ENCODE data around the gene AJAP1.
"Not testable (repeated sequence)": the region's sequence is repeated elsewhere in the genome, so short reads cannot be mapped to it uniquely, and the experiment has no call there.

AJAP1 gene

GRCh38 chr1:4653796-4654725 is at the start of gene AJAP1:
Gene AJAP1 (plus strand): TSS chr1:4654609. CDS start chr1:4655426, 817 bp downstream.
- DNase-seq (ENCODE audit: low read depth in 2 of 2), result no peak

- no peak for DNase-seq (ENCODE audit: low read depth in 2 of 2)
Measured at GRCh38 chr1:4605158-4605557, 49.3 kb upstream of the AJAP1 start.

- no peak for DNase-seq (ENCODE audit: low read depth in 2 of 2)
Measured at GRCh38 chr1:4611563-4612341, 42.7 kb upstream of the AJAP1 start.

- DNase-seq (ENCODE audit: low read depth in 2 of 2), result no peak
Measured at GRCh38 chr1:4612991-4613390, 41.4 kb upstream of the AJAP1 start.

- no peak for DNase-seq (ENCODE audit: low read depth in 2 of 2)
Measured at GRCh38 chr1:4613606-4614370, 40.6 kb upstream of the AJAP1 start.

- no peak for DNase-seq (ENCODE audit: low read depth in 2 of 2)
Measured at GRCh38 chr1:4614371-4615137, 39.9 kb upstream of the AJAP1 start.

GRCh38 chr1:4615138-4615470 is 39.3 kb upstream of the AJAP1 start:
- DNase-seq (ENCODE audit: low read depth in 2 of 2), result no peak

- no peak for DNase-seq (ENCODE audit: low read depth in 2 of 2)
Measured at GRCh38 chr1:4615501-4615900, 38.9 kb upstream of the AJAP1 start.

- no peak for DNase-seq (ENCODE audit: low read depth in 2 of 2)
Measured at GRCh38 chr1:4616831-4617465, 37.5 kb upstream of the AJAP1 start.

- DNase-seq (ENCODE audit: low read depth in 2 of 2), result no peak
Measured at GRCh38 chr1:4617506-4617905, 36.9 kb upstream of the AJAP1 start.

GRCh38 chr1:4618827-4619226 is 35.6 kb upstream of the AJAP1 start:
- DNase-seq (ENCODE audit: low read depth in 2 of 2), result not testable (repeated sequence)

GRCh38 chr1:4621646-4622045 is 32.8 kb upstream of the AJAP1 start:
- no peak for DNase-seq (ENCODE audit: low read depth in 2 of 2)

GRCh38 chr1:4622821-4623220 is 31.6 kb upstream of the AJAP1 start:
- no peak for DNase-seq (ENCODE audit: low read depth in 2 of 2)

- no peak for DNase-seq (ENCODE audit: low read depth in 2 of 2)
Measured at GRCh38 chr1:4624141-4624715, 30.2 kb upstream of the AJAP1 start.

- no peak for DNase-seq (ENCODE audit: low read depth in 2 of 2)
Measured at GRCh38 chr1:4624801-4625200, 29.6 kb upstream of the AJAP1 start.

- DNase-seq (ENCODE audit: low read depth in 2 of 2), result no peak
Measured at GRCh38 chr1:4626061-4626460, 28.3 kb upstream of the AJAP1 start.

GRCh38 chr1:4626560-4627319 is 27.7 kb upstream of the AJAP1 start:
- DNase-seq (ENCODE audit: low read depth in 2 of 2), result no peak

GRCh38 chr1:4627353-4627752 is 27.1 kb upstream of the AJAP1 start:
- no peak for DNase-seq (ENCODE audit: low read depth in 2 of 2)

GRCh38 chr1:4628992-4629391 is 25.4 kb upstream of the AJAP1 start:
- no peak for DNase-seq (ENCODE audit: low read depth in 2 of 2)

GRCh38 chr1:4630561-4630960 is 23.8 kb upstream of the AJAP1 start:
- DNase-seq (ENCODE audit: low read depth in 2 of 2), result no peak

All from stimulated activated CD4-positive, alpha-beta T cell treated with anti-CD3 and anti-CD28 coated beads, Interleukin-15, amount 100 ng/mL, for 48 hours (primary cell).